GM19043 (cell line): ENCODE measurements around the gene VDAC1.
"Not testable (repeated sequence)": the region's sequence is repeated elsewhere in the genome, so short reads cannot be mapped to it uniquely, and the experiment has no call there.

ENCODE experiments used
- ATAC-seq: cut with Tn5 transposase; IDR thresholded peaks from one replicate; pipeline ENCODE4 v1.9.1; 2021; ENCODE audit warnings: low read depth; ENCODE audit not compliant: unreplicated experiment

Gene VDAC1

DNA sequence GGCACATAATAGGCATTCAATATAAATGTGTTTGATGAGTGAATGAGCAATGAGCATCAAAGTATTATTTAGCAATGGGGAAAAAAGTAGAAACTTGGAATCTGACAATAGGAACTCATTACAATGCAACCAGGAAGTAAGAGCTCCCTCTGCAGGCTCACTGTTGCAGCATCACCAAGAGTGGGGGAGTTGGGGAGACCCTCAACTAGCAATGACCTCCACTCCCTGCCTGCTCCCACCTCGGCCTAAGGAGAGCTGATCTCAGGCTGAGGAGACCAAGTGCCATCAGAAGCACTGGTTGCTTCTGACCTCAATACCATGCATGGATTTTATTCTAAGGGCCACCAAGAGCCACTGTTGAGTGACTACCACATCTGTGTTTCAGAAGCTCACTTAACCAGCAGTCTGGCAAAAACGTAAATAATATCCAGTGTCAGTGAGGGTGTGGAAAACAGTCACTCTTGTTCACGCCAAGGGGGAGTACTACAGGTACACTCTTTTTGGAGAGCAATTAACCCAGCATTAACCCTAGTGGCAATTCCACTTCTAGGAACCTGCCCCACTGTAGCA, 8.0 kb downstream of the VDAC1 start:
- no peak for ATAC-seq

DNA sequence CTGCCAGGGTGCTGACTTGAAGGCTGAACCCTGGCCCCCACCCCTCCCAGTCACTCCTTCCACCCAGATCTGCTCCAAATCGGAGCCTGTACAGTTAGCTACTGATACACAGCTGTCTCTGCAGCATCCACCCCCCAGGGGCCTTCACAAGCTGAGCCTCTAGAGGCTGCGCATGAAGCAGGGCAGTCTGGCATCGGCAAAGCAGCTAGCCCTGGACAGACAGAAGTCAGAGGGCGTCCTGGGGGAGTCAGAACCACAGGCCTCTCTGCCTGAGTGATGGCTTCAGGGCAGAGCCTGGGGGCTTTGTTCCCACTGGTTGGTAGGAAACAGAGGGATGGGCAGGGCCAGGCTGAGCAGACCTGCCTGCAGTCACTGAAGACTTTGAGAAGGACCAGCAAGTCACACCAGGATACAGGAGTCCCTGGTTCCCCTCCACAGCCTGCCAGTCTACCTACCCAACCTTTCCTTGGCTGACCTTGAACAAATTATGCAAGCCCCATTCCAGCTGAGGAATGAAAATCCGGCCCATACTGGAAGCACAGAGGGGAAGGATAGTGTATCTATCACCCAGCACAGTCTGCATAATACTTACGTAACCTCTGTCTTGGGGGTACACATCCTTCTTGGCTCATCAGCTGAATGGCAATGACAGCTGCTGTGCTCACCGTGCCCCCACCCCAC, 8.8 kb downstream of the VDAC1 start:
- ATAC-seq, result no peak

DNA sequence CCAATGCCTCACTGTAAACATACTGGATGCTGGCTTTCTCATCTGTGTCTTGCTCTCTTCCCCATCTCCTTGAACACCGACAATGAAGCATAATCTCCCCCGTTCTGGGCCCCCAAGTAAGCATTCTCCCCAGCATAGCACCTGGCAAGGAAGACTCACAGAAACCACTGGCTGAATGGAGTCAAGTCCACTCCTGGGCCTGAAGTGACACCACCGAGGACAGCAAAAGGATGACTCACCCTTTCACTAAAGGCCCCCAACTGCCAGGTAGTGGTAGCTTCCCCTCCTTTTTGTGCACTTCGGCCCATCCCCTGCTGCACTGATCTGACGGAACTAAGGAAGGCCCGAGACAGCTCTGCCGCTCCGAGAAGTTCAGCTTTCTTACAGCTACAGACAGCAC, 9.4 kb downstream of the VDAC1 start:
- ATAC-seq, result no peak

DNA sequence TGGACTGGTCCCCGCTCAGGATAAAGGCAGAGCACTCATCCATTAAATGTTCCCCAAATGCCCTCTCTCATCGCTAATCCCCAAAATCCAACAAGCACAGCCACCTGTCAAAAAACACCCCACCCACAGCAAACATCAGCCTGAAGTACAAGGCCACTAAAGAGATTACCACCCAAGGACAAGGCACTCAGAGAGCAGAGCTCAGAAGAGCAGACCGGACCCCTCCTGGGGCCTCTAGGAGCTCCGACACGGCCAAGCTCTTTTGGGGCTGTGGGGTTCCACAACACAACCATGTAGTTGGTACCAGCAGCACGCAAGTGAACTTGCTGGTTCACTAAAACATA, 9.8 kb downstream of the VDAC1 start:
- no peak for ATAC-seq

DNA sequence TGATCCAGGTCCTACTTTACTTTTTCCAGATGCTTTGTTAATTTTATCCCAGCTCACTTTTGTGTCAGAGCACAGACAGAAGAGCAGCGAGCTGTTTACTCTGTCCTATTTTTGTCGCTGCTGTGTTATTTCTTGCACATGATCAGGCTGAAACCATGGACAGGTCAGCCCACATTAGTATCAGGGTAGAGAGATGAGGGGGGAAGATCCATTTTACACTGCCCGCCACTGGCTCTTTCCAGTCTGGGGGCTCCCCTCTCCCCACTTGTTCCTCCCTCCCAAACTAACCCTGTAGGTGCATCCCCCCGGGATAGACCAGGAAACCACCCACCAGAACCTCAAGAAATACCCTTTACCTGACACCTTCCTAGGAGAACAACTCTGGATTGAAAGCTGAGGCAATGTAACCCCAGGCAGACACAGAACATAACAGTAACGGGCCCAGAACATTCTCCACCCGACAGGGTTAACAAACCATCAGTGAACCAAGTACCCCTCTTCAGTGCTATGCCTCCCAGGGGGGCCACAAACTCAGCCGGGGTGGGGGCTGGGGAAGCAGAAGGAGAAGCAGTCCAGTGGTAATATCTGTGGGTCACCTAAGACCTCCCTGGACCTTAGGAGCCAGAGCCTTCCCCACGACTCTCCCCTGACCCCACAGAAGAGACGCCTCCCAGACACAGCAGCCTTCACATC, 10.3 kb downstream of the VDAC1 start:
- ATAC-seq, result no peak

DNA sequence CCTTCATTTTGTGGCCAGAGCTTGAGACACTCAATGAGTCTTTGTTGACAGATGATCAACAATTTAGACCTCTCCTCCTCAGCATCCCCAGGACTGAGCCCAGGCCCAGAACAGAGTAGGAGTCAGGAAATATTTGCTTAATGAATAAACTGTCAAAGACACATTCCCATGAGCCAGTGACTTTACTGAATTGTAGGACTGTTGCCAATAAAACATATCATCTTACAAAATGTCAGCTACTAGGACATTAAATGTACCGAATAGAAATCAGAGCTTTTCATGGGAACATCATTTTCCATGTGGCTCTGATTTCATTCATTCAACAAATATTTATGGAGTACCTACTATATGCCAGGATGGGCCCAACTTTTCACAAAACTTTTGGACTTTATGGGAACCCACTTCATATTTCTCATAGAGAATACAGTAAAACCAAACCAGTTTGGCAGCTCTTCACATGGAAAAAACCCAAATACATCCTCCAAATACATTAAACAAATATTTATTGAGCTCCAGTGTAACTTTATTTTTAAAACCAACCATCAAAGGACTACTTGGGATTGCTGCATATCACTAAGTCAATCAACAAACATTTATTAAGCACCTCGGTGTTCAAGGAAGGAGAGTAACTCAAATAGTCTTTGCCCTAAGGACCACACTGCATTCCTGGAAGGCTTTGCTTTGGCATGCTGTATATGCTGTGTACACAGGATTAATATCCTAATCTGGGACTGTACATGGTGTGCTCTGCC, 11.4 kb downstream of the VDAC1 start:
- ATAC-seq, result no peak

DNA sequence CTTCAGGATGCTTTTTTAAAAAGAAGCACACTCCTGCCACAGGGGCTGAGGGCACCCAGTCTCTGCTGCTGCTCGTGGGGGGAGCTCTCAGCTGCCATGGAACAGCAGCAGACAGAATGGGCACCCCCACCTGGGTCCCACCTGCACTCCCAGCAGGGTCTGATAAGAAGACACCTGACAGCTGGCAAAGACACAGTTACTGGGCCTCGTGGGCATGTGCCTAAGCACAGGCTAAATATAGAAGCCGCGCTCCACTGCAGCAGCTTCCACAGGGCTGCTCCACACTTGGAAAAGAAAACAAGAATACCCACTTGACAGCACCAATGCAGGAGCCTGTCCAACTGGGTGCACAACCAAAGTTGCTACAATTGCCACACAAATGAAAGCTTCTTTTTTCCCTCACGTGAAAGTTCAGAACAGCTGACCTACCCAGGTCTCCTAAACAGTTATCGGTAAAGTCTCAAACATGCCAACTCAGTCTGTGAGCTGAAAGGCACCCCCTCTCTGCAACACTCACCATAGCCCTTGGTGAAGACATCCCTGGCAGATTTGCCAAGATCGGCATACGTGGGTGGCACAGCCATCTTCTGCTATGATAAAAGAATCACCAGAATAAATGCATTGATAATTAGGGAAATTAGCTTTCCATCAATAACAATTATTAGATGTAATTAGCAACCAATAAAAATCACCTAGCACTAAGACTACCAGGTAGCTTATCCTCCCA, 12.2 kb downstream of the VDAC1 start:
- no peak for ATAC-seq

DNA sequence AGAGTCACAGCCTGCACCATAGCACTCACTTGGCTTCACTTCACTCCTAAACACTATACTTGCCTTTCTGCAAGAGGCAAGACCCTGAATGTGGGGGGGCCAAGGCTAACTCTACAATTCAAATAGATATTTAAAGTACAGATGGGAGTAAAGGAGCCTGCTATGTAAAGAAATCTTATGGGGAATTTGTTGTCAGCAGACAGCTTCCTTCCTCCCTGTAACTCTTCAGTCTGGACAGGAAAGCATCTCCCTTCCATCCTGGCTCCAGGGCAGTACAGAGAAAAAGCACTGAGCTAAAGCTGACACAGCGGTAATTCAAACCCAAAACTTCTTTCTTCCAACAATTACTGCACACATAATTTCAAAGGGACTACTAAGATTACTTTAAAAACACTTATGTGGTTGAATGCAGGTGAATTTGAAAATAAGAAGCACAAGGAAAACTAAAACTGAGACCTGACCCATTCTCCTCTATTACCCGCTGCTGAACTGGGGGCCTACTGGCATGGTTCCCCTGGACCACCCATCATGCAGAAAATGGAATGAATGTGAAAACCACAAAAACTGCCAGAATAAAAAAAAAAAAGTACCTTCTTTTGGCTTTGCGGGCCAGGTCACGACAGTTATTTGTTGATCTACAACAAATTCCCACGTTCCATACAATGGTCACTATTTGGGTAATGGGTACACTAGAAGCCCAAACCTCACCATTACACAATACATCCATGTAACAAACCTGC, 13.4 kb downstream of the VDAC1 start:
- ATAC-seq, result no peak

DNA sequence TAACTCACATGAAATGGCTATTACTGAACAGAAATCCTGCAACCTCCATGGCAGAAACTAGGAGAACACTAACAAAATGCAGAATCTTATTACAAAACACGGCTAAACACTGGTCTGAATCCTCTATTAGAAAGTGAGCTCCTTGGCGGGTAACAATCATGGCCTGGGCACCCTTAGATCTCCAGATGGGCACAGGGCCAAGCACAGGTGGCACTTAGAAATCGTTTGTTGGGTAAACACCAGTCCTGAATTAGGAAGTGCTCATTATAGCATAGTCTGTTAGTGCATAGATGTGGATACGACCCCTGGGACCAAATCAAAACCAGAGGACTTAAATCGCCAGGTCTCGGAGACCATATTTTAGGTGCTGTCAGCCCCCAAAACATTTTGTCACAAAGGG, 14.4 kb downstream of the VDAC1 start:
- ATAC-seq, result no peak

DNA sequence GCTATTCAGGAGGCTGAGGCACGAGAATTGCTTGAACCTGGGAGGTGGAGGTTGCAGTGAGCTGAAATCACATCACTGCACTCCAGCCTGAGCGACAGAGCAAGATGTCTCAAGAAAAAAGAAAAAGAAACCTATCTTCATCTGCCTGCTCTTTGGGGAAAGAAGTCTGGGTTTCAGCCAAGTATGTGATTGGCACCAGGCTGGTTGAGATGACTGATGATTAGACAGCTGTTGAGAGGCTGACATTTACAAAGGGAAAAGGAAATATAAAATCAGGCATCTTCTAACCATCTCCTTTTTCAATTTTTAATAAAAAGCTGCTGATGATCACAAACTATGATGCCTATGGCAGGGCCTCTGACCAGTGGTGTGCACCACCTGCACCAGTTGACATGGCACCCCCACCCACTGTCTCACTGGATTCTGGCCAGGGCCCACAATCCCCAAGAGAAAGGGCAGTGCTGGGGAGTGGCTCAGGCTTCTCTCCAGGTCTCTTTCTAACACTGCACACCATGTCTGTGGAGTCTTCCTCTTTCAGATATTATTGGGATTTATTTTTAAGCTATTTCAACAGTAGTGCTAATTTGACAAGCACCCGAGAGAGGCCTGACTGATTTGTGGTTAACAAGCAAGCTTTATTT, 19.1 kb downstream of the VDAC1 start:
- ATAC-seq, result no peak

DNA sequence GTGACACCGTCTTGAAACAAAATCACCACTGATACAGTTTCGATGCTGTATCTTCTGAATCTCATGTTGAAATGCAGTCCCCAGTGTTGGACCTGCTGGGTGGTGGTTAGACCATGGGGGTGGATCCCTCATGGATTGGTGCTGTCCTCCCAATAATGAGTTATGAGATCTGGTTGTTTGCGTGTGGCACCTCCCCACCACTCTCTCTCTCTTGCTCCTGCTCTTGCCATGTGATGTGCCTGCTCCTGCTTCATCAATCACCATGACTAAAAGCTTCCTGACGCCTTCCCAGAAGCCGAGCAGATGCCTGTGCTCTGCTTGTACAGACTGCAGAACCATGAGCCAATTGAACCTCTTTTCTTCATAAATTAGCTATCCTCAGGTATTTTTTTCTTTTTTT, 21.1 kb downstream of the VDAC1 start:
- no peak for ATAC-seq

DNA sequence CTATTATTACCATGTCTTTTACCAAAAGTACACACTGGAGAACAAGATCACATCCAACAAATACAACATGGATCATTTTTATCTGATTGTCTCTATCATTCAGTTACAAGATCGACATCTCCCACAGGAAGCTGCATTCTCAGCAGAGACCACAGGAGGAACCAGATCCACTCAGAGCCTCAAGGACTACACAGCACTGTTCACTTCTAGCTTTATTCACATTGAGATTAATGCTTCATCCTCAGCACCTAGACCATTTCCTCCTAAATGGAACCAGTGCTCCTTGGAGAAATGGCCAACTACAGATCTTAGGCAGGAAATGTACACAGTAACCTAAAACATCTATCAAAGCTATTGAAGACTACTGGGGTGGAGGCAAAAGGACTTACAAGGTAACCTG, 23.1 kb downstream of the VDAC1 start:
- no peak for ATAC-seq

DNA sequence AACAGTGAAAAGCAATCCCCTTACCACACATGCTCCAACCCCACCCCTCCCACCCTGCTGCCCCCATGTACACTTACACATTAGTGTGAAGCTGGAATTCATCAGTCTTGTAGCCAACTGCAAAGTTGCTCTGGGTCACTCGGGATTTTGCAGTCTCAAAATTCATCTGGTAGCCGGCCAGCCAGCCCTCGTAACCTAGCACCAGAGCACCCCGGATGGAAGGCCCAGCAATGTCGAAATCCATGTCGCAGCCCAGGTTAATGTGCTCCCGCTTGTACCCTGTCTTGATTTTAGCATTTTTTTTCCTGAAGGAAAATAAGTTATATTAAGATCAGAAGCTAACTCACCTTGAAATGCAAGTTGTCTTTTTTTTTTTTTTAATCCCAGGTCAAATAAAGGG, 24.1 kb downstream of the VDAC1 start:
- no peak for ATAC-seq

DNA sequence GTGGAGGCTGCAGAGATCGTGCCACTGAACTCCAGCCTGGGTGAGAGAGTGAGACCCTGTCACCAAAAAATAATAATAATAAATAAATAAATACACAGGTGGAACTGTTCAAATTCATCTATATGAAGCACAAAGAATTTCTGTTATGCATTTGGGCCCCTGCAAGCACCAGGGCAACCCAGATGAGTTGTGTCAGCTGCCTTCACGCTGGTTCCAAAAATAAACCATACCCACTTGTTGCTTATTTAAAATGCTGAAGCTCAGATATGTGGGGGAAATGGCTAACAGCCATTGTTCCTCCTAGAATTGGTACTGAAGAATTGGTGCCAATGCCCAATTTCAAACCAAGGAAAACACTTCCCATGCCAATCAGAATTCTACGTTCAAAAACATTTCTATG, 25.8 kb downstream of the VDAC1 start:
- ATAC-seq, result no peak

DNA sequence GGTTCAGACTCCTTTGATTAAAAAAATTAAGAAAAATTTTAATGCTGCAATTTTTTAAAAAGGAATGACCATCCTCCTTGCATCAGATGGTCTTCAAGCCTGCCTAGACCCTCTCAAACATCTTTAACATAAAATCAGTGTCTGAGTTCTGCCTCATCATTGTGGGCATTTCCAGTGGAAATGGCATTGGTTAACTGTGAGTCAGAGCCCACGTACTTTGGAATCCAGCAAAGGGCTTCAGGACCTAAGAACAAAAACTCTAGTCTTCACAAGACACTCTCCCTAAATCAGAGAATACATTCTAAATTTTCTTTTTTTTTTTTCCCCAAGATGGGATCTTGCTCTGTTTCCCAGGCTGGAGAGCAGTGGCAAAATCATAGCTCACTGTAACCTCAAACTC, 26.9 kb downstream of the VDAC1 start:
- ATAC-seq, result no peak

DNA sequence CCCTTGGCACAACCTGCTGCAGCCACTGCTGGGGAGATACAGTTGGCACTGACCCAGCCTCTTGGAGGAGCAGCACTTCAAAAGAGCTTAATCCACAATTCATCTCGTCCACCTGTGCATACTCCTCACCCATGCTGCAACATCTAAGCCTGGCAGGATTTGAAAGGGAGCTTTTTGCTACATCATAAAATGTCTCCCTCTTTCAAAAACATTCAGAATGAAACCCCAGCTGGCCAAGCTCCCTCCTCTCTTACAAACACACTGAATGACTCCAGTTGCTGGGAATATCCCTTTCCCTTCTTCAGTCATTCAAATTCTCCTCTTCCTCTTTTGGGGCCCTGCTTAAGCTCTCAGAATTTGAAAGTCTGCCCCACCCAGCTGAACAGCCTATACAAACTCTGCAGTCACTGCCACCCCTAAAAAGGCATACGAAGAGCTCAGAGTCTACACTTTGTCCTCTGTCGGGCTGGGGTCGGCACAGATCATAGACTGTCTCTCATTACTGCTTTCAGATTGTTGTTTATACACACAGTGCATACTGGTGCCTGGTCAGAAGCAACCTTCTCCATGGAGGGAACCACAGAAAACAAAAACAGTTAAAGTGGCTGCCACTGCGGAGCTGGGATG, 27.5 kb downstream of the VDAC1 start:
- ATAC-seq, result peak; percentile 62

DNA sequence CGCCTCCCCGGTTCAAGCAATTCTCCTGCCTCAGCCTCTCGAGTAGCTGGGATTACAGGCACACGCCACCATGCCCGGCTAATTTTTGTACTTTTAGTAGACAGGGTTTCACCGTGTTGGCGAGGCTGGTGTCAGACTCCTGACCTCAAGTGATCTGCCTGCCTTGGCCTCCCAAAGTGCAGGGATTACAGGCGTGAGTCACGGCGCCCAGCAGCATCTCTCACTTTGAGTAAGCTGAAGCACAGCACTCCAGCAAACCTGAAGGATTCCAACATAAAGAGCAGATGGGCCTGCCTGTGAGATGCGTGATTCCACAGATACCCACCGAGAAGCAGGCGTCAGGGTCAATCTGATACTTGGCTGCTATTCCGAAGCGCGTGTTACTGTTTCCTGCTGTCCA, 29.2 kb downstream of the VDAC1 start:
- ATAC-seq, result not testable (repeated sequence)

DNA sequence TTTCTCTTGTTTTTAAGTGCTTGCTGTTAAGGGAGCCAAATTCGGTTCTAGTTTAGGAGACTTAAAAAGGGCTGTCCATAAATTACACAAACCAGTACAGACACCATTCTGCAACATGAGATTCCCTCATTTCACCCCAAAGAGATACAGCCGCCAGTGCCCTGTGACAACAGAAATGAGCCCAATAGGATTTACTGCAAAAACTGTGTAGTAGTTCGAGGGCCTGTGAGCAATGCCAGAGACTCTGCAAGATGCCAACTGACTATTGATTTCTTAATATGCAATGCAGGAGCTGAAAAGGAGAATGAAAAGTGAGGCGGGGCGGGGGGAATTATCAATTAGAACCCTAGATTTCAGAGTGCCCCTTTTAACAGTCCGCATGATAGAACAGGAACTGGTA, 30.6 kb downstream of the VDAC1 start:
- ATAC-seq, result no peak

DNA sequence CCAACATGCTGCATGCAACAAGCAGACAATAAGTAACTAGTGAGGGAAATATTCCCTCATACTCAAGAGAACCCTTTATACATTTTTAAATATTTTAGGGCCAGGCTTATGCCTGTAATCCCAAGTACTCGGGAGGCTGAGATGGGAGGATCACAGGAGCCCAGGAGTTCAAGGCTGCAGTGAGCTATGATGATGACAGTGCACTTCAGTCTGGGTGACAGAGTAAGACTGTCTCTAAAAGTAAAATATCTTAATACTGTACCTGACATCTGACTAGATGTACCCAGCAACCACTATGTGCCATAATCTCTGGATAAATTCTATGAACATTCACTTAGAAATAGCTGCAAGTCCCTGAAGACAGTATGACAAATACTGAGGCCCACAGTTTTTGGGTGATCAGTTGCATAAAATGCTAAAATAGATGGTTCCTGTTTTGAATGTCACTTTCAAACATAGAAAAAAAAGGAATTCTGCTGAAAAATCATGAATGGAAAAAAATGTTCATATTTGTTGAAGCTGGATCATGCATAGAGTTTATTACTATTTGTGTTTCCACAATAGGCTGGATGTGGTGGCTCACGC, 34.4 kb downstream of the VDAC1 start:
- ATAC-seq, result no peak
